LNCAP (cell line): ENCODE measurements around the gene LYPLA2.

Source experiments
- TF ChIP-seq, protein P1 (sequence below): fragments of 450-650 bp; IDR thresholded peaks from 2 replicates; pipeline ENCODE4 v1.5.1; 2017; ENCODE audit warnings: mild to moderate bottlenecking

Gene LYPLA2

DNA sequence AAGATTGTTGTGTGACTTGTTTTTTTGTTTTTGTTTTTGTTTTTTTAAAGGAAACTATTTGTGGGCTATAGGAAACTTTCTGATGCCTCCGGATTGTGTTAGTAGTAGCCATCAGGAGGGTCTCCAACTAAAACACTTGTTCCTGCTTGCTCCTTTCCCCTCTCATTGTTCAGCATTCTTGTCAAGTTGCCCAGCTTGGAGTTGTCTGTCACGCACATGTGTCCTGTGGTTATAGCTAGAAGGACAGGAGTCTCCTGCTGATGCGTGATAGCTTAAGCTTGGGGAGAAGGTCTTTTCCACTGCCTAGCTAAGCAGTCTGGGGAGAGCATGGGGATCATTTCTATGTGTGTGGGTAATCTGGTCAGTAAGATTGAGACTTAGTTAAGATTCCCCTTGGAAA, 3.2 kb upstream of the LYPLA2 start:
- TF ChIP-seq, protein P1, sequence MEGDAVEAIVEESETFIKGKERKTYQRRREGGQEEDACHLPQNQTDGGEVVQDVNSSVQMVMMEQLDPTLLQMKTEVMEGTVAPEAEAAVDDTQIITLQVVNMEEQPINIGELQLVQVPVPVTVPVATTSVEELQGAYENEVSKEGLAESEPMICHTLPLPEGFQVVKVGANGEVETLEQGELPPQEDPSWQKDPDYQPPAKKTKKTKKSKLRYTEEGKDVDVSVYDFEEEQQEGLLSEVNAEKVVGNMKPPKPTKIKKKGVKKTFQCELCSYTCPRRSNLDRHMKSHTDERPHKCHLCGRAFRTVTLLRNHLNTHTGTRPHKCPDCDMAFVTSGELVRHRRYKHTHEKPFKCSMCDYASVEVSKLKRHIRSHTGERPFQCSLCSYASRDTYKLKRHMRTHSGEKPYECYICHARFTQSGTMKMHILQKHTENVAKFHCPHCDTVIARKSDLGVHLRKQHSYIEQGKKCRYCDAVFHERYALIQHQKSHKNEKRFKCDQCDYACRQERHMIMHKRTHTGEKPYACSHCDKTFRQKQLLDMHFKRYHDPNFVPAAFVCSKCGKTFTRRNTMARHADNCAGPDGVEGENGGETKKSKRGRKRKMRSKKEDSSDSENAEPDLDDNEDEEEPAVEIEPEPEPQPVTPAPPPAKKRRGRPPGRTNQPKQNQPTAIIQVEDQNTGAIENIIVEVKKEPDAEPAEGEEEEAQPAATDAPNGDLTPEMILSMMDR, result no peak

DNA sequence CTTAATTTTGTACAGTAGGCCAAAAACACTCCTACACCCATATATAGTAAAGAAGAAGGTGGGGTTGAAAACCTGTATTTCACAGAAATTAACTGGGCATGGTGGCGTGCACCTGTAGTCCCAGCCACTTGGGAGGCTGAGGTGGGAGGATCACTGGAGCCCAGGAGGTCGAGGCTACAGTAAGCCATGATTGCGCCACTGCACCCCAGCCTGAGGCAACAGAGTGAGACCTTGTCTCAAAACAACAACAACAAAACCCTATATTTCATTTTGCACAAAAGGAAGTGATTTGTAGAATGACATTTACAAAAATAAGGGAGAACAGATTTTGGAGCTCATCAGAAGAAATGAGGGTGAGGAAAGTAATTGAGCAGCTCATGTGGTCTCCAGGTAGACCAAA, 2.2 kb upstream of the LYPLA2 start:
- TF ChIP-seq, protein P1, result no peak

DNA sequence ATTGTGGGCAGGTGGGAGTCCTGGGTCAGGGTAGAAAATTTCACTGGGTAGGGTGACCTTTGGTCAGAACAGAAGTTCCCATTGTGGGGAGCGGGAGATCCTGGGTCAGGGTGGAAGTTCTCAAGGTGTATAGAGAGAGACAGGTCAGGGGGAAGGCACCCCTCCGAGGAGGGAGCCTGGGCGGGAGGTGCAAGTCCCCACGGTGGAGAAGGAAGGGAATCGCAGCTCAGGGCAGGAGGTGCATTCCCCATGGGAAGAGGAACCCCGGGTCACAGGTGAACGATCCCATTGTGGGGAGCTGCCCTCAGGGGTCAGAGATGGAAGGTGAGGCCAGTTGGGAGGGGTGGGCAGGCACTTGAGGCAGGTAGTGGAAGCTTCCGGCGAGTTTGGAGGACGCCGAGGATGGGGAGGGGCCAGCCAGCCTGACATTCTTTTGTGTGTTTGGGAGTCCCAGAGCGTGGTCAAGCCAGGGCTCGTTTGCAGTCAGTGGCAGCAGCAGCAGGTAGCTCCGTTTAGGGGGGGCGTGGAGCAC, 637 bp downstream of the LYPLA2 start:
- TF ChIP-seq, protein P1, result no peak

DNA sequence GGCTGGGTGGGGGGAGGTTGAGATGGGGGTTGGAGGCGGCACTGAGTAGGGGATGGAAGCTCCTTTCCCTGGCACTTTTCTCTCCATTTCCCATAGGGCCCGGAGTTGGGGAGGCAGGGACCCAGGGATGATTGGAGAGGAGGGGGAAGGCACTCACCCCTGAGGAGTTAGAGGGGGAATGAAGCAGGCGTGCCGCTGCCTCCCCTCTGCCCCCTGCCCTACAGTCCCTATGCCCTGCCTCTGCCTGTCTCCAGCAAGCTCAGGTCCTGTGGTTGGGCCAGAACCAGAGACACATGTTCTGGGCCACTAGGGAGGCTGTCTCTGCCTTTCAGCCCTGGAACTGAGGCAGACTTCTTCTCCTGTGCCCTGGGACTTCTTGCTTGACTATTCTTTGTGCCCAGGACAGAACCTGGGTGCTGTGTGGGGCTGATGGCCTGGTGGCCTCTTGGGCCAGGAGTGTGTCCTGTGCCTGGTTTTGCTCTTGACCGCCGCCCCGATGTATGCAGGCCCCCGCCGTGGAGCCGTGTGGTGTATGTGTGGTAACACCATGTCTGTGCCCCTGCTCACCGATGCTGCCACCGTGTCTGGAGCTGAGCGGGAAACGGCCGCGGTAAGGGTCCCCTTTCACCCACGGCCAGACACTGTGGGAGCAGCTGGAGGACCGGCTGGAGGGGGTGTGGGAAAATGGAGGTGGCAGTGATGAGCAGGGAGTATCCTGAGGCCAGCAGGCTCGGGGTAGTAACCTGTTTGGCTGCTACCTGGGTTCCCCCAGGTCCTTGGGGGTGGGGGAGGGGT, 1.4 kb downstream of the LYPLA2 start:
- TF ChIP-seq, protein P1, result no peak

DNA sequence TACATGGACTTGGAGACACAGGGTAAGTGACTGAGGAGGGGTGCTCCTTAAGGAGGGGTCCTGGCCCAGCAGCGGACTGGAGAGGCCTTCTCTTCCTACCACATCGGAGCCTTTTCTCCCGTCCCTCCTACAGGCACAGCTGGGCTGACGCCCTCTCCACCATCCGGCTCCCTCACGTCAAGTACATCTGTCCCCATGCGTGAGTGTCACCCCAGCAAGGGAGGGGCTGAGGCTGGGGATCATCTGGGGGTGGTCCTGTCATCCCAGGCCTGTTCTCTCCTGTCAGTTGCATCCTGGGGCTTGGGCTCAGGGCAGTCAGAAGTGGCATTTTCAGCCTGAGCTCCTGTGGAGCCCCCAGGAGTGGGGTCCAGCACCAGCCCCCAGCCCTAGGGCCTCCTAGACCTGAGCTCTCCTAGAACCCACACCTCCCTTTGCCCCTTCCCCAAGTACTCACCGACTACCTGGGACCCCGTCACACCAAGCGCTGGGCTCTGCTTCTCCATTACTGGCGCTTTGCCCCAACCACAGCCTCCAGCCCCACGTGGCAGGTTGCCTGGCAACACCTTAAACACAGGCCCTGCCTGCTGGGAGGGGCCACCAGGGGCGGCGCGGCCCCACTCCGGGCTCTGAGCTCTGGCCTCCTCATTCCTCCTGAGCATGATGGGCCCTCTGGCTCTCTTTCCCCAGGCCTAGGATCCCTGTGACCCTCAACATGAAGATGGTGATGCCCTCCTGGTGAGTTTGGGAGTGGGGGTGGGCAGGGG, 2.3 kb downstream of the LYPLA2 start:
- TF ChIP-seq, protein P1, result no peak

DNA sequence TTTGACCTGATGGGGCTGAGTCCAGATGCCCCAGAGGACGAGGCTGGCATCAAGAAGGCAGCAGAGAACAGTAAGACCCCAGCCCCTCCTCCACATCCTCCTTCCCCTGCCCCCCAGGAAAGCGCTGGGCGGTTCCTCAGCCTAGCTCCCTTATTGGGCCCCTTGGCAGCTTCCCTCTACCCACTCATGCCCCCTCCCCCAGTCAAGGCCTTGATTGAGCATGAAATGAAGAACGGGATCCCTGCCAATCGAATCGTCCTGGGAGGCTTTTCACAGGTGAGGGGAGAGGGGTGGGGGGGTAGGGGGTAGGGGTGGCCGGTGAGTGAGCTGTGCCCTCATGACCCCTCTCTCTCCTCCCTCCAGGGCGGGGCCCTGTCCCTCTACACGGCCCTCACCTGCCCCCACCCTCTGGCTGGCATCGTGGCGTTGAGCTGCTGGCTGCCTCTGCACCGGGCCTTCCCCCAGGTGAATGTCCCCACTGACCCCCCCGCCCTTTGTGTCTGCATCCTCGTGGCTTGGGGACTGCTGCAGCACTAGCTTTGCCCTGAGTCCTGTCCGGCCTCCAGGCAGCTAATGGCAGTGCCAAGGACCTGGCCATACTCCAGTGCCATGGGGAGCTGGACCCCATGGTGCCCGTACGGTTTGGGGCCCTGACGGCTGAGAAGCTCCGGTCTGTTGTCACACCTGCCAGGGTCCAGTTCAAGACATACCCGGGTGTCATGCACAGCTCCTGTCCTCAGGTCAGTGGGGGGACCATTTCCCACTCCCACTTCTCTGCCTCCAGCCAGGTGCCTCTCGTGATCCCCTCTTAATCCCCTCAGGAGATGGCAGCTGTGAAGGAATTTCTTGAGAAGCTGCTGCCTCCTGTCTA, 3.2 kb downstream of the LYPLA2 start:
- TF ChIP-seq, protein P1, result no peak
